Central memory CD8-positive, alpha-beta T cell (primary cell): ENCODE data around the gene LKAAEAR1.
A peak's percentile ranks its signal among the peaks of the same experiment; 100 is the strongest.

Experiments used
- ATAC-seq: fragments of 150-1000 bp; cut with Tn5 transposase; replicated peaks from 2 replicates; pipeline ENCODE4 v1.10.0; 2022; ENCODE audit warnings: mild to moderate bottlenecking, moderate FRiP score, moderate number of reproducible peaks; ENCODE audit not compliant: poor library complexity, severe bottlenecking; ENCODE audit errors: extremely low read depth
- DNase-seq, 2 donors: peaks; one replicate each; pipeline ENCODE4 v3.0.0; 2021; ENCODE audit warnings: low spot score in 2 of 2
- H3K27ac Mint-ChIP-seq: one replicate; pipeline ENCODE4 v1.8.0; 2022; ENCODE audit warnings: low read depth, mild to moderate bottlenecking, moderate library complexity, mixed read lengths
- H3K27me3 Mint-ChIP-seq: one replicate; pipeline ENCODE4 v1.8.0; 2022; ENCODE audit warnings: mixed read lengths
- H3K36me3 Mint-ChIP-seq: one replicate; pipeline ENCODE4 v1.8.0; 2022; ENCODE audit warnings: mild to moderate bottlenecking, moderate library complexity, mixed read lengths; ENCODE audit not compliant: insufficient read depth
- H3K4me1 Mint-ChIP-seq: one replicate; pipeline ENCODE4 v1.8.0; 2022; ENCODE audit warnings: mixed read lengths
- H3K4me3 Mint-ChIP-seq: one replicate; pipeline ENCODE4 v1.8.0; 2022; ENCODE audit warnings: mild to moderate bottlenecking, moderate library complexity, mixed read lengths
- H3K9me3 Mint-ChIP-seq: one replicate; pipeline ENCODE4 v1.8.0; 2022; ENCODE audit warnings: mixed read lengths

The LKAAEAR1 gene

DNA sequence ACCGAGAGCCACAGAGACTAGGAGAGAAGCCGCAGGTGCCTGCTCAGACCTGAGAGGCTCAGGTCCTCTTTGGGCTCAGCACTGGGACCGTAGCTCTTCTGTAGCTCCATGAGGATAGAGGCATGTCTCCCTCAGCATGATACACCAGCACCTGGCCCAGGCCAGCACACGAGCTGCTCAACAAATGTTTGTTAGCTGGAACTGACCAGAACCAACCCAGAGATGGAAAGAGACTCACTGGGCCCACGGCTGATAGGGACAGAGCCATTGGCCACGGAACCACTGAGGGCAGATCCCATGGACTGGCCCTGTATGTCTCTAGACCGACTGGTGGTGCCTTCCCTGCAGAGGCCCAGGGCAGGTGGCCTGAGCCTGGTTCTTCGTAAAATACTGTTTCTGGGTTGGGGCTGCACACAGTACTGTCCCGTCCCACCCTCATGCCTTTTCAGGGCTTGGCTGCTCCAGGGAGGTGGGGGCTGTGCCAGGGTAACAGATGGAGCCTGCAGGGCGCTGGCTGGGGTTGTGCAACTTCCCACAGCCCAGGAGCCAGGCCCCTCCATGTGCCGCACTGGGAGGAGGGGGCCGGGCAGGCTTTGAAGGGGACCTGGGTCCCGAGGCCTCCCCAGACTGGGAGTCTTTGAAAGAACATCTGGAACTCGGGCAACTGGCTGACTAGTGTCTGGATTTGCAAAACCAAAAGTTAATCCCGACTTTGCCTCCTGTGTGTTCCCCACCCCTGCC, 43.0 kb downstream of the LKAAEAR1 start:
- Mint-ChIP-seq H3K36me3 (peaks cover 11% of the 10 kb centered on the region), H3K27me3 (peaks cover 6% of the 10 kb centered on the region), H3K27ac (no peak overlapping the region), H3K4me1 (peaks cover 42% of the 10 kb centered on the region), H3K4me3 (peak overlapping the region; percentile 73), H3K9me3 (no peaks in the 10 kb centered on the region)
- DNase-seq (no peak), ATAC-seq (no peak)

DNA sequence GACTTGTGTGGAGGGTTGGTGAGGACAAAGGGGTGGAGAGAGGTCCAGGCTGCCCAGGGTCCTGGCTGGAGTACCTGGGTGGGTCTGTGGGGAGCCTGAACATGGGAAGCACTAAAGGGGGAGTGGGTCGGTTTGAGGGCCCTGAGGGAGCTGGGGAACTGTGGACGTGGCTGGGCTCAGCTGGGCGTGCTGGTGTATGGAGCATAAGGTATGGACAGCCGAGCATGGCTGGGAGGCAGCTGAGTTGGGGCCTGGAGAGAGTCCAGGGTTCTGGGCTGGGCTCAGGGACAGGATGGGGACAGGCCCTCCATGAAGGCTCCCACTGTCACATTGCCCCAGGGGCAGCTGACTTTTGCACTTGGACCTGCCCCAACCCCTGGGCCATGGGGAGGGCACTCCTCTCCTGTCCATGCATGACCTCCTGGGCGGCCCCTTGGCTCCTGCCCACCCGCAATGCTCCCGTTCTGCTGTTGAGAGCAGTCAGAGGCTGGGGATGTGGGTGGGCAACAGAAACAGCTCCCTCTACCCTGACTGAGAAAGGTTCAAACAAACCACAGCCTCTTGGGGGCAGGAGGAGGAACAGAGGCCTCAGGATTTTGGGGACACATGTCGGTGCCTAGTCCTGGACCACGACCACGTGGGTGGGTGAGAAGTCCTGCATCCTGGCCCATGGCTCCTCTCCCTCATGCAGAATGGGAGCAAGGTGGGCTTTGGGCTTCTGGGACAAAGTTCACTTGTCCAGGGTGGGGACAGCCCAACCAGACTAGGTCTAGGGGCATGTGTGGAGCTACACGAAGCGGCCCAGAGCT, 43.8 kb downstream of the LKAAEAR1 start:
- Mint-ChIP-seq H3K4me1 (peaks cover 42% of the 10 kb centered on the region), H3K27ac (peak overlapping the region; percentile 23), H3K27me3 (no peaks in the 10 kb centered on the region), H3K4me3 (peak overlapping the region; percentile 73), H3K36me3 (peaks cover 11% of the 10 kb centered on the region), H3K9me3 (no peaks in the 10 kb centered on the region)
- ATAC-seq: no peak
- no peak for DNase-seq

DNA sequence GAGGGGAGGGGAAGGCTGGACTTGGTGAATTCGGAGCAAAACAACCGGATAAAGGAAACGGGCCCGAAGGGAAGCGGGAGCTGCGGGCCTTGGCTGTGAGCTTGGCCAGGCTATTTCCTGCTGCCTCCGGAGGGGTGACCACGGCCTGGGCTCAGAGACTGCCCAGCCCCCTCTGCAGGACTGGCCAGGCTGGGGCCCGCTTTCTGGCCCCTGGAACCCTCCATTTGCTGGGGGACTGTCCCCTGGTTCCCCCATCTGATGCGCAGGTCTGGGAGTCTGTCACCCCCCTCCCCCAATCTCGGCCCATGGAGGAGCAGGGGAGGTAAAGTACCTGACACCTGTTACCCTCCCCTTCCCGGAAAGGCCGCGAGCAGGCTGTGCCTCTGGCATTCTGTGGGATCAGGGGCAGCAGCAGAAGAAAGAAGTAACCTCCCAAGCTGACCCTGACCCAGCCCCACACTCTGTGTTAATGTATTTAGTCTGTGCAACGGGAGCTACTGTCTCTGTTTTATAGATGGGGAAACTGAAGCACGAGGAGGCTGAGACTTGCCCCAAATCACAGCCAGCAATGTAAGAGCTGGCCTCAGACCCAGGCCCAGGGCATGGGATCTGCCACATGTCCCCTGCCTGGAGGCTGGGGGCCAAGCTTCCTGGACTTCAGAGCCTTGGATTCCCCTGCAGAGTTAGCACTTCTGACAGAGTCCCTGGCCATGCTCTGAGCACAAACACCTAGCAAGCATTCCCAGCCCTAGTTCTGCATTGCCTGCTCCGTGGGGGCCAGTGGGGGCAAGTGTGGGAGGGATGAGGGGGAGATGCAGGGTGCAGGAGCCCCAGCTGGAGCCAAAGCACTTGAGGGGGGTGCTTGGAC, 44.7 kb downstream of the LKAAEAR1 start:
- H3K9me3 Mint-ChIP-seq: no peaks in the 10 kb centered on the region
- H3K36me3 Mint-ChIP-seq: peaks cover 14% of the 10 kb centered on the region
- DNase-seq: no peak
- peaks cover 48% of the 10 kb centered on the region for H3K4me1 Mint-ChIP-seq
- ATAC-seq: no peak
- no peaks in the 10 kb centered on the region for H3K27me3 Mint-ChIP-seq
- peak overlapping the region; percentile 23 for H3K27ac Mint-ChIP-seq
- H3K4me3 Mint-ChIP-seq: peak overlapping the region; percentile 73

DNA sequence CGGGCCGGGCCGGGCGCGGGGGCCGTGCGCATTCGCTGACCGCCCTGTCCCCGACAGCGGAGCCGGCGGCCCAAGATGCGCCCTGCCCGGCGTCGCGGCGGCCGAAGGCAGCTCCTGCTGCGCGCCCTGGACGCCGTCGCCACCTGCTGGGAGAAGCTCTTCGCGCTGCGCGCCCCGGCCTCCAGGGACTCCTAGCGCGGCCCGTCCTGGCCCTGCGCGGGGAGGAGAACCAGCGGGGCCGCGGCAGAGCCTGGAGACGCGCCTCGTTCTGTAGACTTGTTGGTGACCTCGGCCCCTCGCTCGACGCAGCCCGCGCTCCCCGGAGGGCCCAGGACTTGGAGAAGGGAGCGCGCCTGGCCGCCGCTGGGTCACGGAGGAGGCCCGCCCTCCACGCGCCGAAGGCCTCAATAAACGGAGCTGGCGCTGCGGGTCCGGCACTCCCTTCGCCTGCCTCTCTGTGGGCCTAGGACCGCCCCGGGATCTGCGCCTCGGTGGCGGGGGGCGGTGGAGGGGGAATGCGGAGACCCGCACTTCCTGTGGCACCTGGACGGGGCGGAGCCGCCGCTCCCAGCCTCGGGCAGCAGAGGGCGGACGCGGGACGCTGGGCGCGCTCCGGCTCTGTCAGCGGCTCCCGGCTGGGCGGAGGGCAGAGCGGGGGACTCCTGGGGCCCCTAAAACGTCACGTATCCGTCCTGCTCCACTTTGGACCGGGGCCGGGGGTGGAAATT, 45.5 kb downstream of the LKAAEAR1 start:
- Mint-ChIP-seq H3K9me3 (no peaks in the 10 kb centered on the region), H3K4me3 (peak overlapping the region; percentile 73), H3K4me1 (peaks cover 56% of the 10 kb centered on the region), H3K36me3 (peaks cover 15% of the 10 kb centered on the region), H3K27me3 (no peaks in the 10 kb centered on the region), H3K27ac (no peak overlapping the region)
- peak; percentile 69 for ATAC-seq
- peak; percentile 64 to 68 for DNase-seq

DNA sequence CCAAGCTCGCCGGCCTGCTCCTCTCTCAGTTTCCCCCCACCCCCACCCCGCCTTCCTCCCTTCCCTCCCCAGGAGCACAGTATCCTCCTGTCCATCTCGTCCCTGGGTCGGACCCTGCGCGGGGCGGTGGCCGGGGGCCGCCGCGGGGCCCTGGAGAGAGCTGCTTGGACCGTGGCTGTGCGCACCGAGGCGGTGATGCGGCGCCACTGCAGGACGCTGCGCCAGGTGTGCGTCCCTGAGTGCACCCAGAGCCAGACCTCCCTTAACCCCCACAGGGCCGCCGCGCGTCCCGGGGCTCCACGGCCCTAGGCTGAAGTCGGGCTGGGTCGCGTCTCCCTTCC, 46.0 kb downstream of the LKAAEAR1 start:
- DNase-seq: no peak
- Mint-ChIP-seq H3K27ac (no peak overlapping the region), H3K9me3 (no peaks in the 10 kb centered on the region), H3K4me1 (peaks cover 58% of the 10 kb centered on the region), H3K36me3 (peaks cover 17% of the 10 kb centered on the region), H3K27me3 (no peaks in the 10 kb centered on the region), H3K4me3 (peak overlapping the region; percentile 73)
- ATAC-seq: peak; percentile 11

DNA sequence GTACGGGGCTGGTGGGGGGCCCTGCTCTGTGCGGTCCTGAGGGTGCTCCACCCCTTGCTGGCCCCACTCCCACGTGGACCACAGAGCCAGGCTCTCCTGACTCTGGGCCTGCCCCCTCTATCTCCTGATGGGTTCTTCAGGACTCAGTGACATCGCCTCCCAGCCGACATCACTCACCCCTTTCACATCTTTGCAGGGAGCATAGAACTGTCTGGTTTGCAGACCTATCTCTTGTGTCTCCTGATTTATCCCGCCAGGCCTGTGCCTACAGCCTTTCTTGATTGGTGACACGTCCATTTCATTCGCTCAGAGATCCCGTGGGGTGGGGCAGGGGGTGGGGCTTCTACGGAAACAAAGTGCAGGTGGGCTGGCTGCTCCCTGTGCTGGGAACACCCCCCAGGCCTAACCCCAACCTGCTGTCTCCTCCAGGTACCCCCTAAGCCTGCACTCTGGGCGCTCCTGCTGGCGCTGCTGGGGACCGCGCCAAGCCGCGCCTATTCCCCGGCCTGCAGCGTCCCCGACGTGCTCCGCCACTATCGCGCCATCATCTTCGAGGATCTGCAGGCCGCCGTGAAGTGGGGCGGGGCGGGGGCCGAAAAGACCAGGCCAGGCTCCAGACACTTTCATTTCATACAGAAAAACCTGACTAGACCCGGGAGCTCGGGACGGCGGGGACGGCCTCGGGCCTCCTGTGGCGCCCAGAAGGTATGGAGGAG, 46.5 kb downstream of the LKAAEAR1 start:
- Mint-ChIP-seq H3K36me3 (peaks cover 17% of the 10 kb centered on the region), H3K4me3 (peak overlapping the region; percentile 73), H3K27me3 (no peaks in the 10 kb centered on the region), H3K27ac (no peak overlapping the region), H3K4me1 (peaks cover 63% of the 10 kb centered on the region), H3K9me3 (no peaks in the 10 kb centered on the region)
- DNase-seq: no peak
- no peak for ATAC-seq

DNA sequence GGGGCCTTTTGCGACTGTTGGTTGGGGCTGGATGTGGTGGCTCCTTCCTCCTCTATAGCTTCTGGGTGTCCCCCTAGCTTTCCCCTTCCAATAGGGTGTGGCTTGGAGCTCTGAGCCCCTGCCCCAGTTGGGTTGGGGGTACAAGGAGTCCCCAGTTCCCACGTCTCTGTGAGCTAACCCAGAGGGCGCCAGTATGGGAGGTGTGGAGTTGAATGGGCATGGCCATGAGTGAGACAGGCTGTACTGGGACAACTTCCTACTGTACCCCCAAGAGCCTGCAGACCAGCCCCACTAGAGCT, 47.0 kb downstream of the LKAAEAR1 start:
- ATAC-seq (no peak), DNase-seq (no peak)
- Mint-ChIP-seq H3K27ac (peak overlapping the region; percentile 29), H3K27me3 (no peaks in the 10 kb centered on the region), H3K36me3 (peaks cover 20% of the 10 kb centered on the region), H3K9me3 (no peaks in the 10 kb centered on the region), H3K4me1 (peaks cover 65% of the 10 kb centered on the region), H3K4me3 (peak overlapping the region; percentile 73)

DNA sequence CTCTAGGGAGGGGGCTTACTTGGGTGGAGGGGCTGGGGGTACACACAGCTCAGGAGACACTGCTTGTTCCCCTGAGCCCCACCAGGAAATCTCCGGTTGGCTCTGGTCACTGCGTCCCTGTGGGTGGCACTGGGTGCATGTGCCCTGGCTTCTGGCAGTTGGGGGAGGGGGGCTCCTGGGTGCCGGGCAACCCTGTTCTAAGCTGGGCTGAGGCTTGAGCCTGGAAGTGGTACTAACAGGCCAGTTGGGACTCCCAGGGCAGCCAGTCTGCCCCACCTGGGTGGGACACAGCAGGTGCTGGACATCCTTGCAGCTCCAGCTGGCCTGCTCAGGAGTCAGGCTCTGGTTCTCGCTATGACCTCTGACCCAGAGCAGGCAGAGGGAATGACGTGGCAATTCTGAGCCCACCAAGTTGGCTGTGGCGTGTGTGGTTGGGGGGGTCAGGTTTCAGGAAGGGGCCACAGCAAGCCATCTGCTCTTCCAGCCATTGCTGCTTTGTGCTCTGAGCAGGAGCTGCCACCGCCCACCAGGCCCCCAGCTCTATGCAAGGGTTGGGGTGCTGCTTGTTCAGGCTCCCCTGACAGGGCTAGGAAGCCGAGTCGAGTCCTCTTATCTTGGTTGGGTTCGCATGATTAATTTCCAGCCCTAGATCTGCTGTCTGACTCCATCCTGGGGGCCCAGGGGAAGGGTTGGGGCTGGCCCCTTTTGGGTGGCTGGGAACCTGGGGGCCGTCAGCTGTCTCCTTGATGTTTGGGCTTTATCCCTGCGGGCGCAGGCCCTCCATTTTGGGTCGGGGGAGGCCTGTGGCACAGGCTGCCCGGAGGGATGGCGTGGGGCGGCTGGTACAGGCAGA, 47.6 kb downstream of the LKAAEAR1 start:
- no peak for DNase-seq
- ATAC-seq: no peak
- Mint-ChIP-seq H3K27me3 (no peaks in the 10 kb centered on the region), H3K4me3 (peak overlapping the region; percentile 73), H3K4me1 (peaks cover 62% of the 10 kb centered on the region), H3K36me3 (peaks cover 20% of the 10 kb centered on the region), H3K27ac (peak overlapping the region; percentile 29), H3K9me3 (no peaks in the 10 kb centered on the region)

DNA sequence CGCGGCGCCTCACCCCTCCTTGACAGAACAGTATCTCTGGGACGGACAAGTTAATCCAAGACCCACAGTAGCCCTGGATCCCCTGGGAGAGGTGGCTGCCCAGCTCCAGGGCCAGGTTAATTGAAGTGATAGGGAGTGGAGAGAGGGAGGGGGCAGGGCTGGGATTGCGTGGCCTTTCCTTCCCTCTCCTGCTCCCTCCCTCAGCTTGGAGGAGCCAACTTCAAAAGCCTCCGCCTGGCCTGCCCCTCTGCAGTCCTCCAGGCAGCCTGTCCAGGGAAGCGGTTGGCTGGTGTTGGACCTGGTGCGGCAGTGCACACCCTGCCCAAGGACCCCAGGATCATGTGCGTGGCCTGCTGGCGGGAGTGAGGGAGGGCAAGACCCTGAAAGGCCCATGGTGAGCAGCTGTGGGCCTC, 48.3 kb downstream of the LKAAEAR1 start, which contains the start of gene C20orf204:
Gene C20orf204 (plus strand): TSS at position 250 of the 413 bp plus-strand sequence. CDS start 142 bp downstream, at position 392.
- H3K4me1 Mint-ChIP-seq: peaks cover 62% of the 10 kb centered on the region
- peak within 1 kb of the TSS; percentile 77 for H3K27ac Mint-ChIP-seq
- ATAC-seq (no peak), DNase-seq (no peak)
- H3K27me3 Mint-ChIP-seq: no peaks in the 10 kb centered on the region
- H3K9me3 Mint-ChIP-seq: no peaks in the 10 kb centered on the region
- peaks cover 24% of the 10 kb centered on the region for H3K36me3 Mint-ChIP-seq
- peak within 1 kb of the TSS; percentile 73 for H3K4me3 Mint-ChIP-seq

DNA sequence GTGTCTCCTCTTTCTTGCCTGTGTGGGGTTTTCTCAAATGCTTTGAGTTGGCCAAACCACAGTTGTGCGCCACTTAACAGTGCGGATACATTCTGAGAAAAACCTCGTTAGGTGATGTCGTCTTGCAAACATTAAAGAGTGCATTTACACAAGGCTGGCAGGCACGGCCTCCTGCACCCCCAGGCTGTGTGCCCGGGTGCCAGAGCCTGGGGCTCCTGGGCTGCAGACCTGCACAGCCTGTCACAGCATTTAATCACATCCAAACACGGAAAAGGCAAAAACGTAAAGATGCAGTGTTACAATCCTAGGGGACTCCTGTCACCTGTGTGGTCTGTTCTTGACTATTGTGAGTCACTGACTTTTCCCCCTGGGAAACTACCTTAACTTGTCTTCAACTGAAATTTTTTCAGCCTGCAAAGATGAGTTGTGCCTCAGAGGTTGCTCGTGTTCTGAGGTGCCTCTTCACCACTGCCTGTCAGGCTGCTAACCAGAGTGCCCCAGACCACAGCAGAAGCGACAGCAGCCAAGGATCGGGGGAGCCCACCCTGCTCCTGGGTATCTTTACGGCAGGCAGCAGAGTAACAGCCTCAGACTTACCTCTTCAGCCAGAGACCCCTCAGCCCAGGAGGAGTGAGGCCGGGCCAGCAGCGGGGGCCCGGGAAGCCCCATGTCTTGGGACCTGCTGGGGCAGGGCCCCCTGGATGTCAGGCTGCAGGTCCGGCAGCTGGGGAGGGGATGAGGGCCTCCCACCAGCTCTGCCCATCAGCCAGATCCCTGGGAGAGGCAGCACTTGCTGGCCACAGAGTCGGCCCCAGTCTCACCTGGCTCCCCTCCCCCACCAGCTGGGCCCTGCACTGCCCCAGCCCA, 48.9 kb downstream of the LKAAEAR1 start:
- no peaks in the 10 kb centered on the region for H3K27me3 Mint-ChIP-seq
- ATAC-seq (peak; percentile 61), DNase-seq (peak in 1 of 2 donors; percentile 41)
- H3K9me3 Mint-ChIP-seq: no peaks in the 10 kb centered on the region
- peaks cover 27% of the 10 kb centered on the region for H3K36me3 Mint-ChIP-seq
- H3K27ac Mint-ChIP-seq: peak overlapping the region; percentile 77
- peaks cover 62% of the 10 kb centered on the region for H3K4me1 Mint-ChIP-seq
- H3K4me3 Mint-ChIP-seq: peak overlapping the region; percentile 70
